Activated CD8-positive, alpha-beta memory T cell treated with anti-CD3 and anti-CD28 coated beads for 48 hours (primary cell): Measurements from ENCODE around the gene SLC25A1.
"Not testable (repeated sequence)": the region's sequence is repeated elsewhere in the genome, so short reads cannot be mapped to it uniquely, and the experiment has no call there.

Experiments
- DNase-seq, 3 experiments: peaks; one replicate each; pipeline ENCODE4 v3.0.0-alpha.2; 2020; ENCODE audit warnings: low read depth in 2 of 3, low spot score in 2 of 3

Gene SLC25A1

GRCh38 chr22:19206287-19206686 lies 27.8 kb upstream of the SLC25A1 start:
- no peak for DNase-seq

- DNase-seq = no peak
These were observed 26.1 kb upstream of the SLC25A1 start for GRCh38 chr22:19204640-19205039.

GRCh38 chr22:19203834-19204233 lies 25.3 kb upstream of the SLC25A1 start:
- no peak for DNase-seq

GRCh38 chr22:19202799-19203186 lies 24.3 kb upstream of the SLC25A1 start:
- not testable (repeated sequence) for DNase-seq

- DNase-seq = no peak
These were observed 23.6 kb upstream of the SLC25A1 start for GRCh38 chr22:19201869-19202798.

GRCh38 chr22:19201130-19201868 lies 22.8 kb upstream of the SLC25A1 start:
- DNase-seq = no peak

GRCh38 chr22:19199479-19199878 lies 20.9 kb upstream of the SLC25A1 start:
- DNase-seq = no peak

GRCh38 chr22:19197997-19198865 lies 19.7 kb upstream of the SLC25A1 start:
- DNase-seq = no peak

GRCh38 chr22:19196841-19197612 lies 18.5 kb upstream of the SLC25A1 start:
- DNase-seq = no peak

- DNase-seq = no peak
These were observed 17.5 kb upstream of the SLC25A1 start for GRCh38 chr22:19195796-19196731.

- DNase-seq = no peak
These were observed 16.4 kb upstream of the SLC25A1 start for GRCh38 chr22:19194766-19195536.

GRCh38 chr22:19193879-19194278 lies 15.3 kb upstream of the SLC25A1 start:
- no peak for DNase-seq

- no peak for DNase-seq
These were observed 9.4 kb upstream of the SLC25A1 start for GRCh38 chr22:19187716-19188563.

GRCh38 chr22:19184276-19184997 lies 5.9 kb upstream of the SLC25A1 start:
- no peak for DNase-seq

- DNase-seq = no peak
These were observed 4.7 kb upstream of the SLC25A1 start for GRCh38 chr22:19183216-19183615.

GRCh38 chr22:19182472-19183157 lies 4.1 kb upstream of the SLC25A1 start:
- DNase-seq = no peak
